GM04504 (cell line): ENCODE results near the gene ZNF43.
"Not testable (repeated sequence)": the region's sequence is repeated elsewhere in the genome, so short reads cannot be mapped to it uniquely, and the experiment has no call there.

Experiments
- DNase-seq: peaks from one replicate; pipeline ENCODE4 v3.0.0-alpha.2; 2012; ENCODE audit warnings: low read depth

ZNF43 gene

GRCh38 chr19:21808400-21809000, 27.5 kb downstream of the ZNF43 start:
- DNase-seq, result not testable (repeated sequence)

- no peak for DNase-seq
Measured at GRCh38 chr19:21789466-21790085, 46.4 kb downstream of the ZNF43 start.

DNA sequence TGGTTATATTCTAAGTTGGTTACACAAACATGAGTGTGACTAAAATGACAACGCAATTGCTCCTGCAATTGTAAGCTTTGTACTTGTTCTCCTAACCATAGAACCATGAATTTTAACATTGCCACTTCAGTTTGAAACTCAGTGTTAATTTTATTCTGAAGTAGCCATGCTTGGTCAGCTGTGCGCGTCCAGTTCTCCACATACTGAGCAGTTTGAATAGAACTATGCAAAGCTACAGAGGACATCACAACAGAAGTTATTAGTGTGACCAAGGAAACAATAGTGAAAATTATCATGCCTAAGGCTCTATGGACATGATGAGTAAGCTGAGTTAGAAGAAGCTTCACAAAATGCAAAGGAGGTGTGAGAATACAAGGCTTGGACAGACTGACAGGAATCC, 49.0 kb downstream of the ZNF43 start:
- no peak for DNase-seq

DNA sequence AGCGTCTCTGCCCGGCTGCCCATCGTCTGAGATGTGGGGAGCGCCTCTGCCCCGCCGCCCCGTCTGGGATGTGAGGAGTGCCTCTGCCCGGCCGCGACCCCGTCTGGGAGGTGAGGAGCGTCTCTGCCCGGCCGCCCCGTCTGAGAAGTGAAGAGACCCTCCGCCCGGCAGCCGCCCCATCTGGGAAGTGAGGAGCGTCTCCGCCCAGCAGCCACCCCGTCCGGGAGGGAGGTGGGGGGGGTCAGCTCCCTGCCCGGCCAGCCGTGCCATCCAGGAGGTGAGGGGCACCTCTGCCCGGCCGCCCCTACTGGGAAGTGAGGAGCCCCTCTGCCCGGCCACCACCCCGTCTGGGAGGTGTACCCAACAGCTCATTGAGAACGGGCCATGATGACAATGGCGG, 60.2 kb downstream of the ZNF43 start:
- DNase-seq, result not testable (repeated sequence)

DNA sequence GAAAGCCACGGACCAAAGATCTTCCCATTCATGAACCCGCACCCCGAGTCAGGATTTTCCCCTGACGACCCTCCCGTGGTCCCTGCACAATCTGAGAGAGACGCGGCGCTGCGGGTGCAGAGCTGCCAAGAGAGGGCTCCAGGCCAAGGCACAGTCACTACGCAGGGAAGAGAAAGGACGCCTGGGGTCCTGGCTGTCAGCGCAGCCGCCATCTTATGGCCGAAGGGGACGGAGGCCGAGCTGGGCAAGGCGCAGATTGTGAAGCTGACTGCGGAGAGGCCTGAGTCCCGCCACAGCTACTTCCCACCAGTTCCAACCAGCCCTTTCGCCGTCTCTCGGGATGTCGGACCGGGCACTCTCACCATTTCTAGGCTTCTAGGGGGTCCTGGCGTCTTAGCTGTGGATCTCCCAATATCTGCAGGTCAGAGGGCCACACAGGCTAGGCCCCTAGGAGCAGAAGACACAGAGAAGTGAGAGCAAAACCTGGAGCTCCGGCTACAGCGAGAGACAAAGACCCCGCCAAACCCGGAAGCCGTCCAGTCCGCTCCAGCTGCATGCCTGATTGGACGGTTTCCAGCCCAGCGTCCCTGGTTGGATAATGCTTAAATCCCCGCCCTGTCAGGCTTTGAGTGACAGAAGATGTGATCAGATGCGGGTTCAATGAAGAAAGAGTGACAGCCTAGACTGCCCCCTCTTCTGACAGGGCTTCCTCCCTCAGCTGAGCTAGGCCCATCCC, 68.7 kb downstream of the ZNF43 start, which contains the start of gene ZNF100:
Gene ZNF100 (minus strand): TSS at position 515 of the 736 bp plus-strand sequence. CDS start 150 bp downstream, at position 365.
- DNase-seq, result peak; percentile 86

- not testable (repeated sequence) for DNase-seq
Measured at GRCh38 chr19:21766705-21767064, 69.3 kb downstream of the ZNF43 start.

GRCh38 chr19:21765151-21765550, 70.8 kb downstream of the ZNF43 start:
- DNase-seq, result no peak

DNA sequence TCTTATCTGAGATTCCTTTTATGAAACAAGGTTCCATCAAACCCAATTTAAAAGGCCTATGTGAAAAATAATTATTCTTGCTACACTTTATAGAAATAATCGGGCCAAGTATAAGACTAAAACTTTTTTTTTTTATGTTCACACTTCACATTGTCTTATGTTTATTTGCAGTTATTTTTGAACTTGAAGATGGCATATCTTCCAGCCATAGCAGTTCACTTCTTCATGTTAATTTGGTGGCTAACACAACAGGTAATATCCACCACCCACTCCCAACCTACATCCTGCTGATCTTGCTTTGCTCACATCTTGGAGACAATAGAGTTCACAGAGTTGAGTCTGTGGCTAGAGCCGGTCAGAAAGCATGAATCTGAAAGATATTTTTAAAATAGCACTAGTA, 74.4 kb downstream of the ZNF43 start:
- not testable (repeated sequence) for DNase-seq

GRCh38 chr19:21758296-21758695, 77.7 kb downstream of the ZNF43 start:
- DNase-seq, result no peak

- not testable (repeated sequence) for DNase-seq
Measured at GRCh38 chr19:21755555-21755954, 80.4 kb downstream of the ZNF43 start.
